Measurements from ENCODE around the gene CEP131. TPM values are rescaled to one million over a fixed set of nuclear protein-coding genes. Genes with fewer than 3 reads are reported as not detected.
"Not testable (repeated sequence)": the region's sequence is repeated elsewhere in the genome, so short reads cannot be mapped to it uniquely, and the experiment has no call there.

The CEP131 gene
- total RNA-seq, 1 donor from 2014 or later = 2.1 TPM

DNA sequence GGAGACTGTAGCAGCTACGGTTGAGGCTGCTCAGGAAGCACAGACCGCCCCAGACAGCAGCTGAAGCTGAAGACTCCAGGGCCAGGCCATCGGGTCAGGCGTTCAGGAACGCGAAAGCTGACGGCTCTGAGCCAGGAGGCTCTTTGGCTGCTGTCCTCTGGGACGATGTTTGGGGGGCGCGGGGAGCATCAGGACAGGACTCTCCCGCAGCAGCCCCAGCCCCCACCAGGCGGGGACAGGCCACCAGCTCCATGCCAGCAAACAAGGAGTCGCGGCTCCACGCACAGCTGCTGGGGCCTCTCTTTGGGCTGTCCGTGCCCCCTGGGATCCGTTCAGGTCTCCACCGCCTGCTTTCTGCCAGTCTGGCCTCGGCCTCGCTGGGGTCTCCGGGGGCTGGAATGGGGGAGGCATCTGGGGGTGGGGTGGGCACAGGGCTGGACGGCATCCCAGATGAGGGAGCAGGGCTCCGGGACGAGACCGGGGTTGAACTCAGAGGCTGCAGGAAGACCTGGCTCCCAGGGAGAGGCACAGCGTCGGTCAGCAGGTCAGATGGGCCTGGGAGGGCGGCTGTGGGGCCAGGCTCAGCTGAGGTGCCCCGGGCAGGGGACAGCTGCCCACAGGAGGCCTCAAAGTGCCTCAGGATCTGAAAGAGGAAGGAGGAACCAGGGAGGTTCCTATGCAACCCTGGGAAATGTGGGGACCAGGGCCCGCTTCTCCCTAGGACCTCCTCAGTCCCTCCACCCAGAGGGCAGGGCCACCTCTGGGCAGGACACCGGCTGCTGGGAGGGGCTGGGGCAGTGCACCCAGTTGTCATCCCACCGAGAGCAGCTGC is 6.3 kb upstream of the CEP131 start:
- peak; percentile 10 for ATAC-seq

DNA sequence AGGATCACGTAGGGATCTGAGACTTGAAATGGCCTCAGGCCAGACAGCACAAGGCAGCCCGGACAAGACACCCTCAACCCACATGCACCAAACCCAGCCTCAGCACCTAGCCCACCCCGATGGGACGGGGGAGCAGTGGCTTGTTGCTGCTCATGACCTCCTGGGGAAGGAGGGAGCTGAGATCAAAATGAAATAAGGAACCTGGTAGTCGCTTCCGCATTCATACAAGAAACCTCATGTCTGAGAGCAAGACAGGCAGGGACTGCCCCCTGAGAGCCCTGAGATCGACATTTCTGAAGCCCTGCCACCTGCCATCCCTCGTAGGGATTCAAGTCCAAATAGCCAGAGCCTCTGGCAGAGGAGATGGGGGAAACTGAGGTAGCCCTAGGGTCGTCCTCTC is 5.7 kb upstream of the CEP131 start:
- no peak for ATAC-seq

More for the DNA sequence above, 6.3 kb upstream of the CEP131 start:
- DNase-seq (ENCODE audit: low spot score) = no peak

GRCh38 chr17:81227630-81228029 is 4.9 kb upstream of the CEP131 start:
- DNase-seq (ENCODE audit: low spot score); ATAC-seq: not testable (repeated sequence)

More for the DNA sequence above, 5.7 kb upstream of the CEP131 start:
- no peak for DNase-seq (ENCODE audit: low spot score)

DNA sequence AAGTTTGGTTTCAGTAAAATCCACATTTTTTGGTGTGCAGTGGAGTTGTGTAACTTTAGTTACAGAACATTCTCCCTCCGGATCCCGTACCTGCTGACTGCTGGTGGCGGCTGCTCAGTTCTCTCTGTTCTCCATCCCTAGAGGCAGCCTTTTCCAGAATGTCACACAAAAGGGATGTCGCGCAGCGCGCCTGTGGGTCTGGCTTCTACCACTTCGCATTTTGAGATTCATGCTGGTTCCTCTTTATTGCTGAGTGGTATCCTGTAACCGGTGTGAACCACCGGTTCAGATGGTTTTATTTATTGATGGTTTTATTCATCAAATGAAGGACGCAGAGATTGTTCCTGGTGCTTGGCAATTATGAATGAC is 981 bp upstream of the CEP131 start:
- DNase-seq (ENCODE audit: low spot score) = no peak
- no peak for ATAC-seq

DNA sequence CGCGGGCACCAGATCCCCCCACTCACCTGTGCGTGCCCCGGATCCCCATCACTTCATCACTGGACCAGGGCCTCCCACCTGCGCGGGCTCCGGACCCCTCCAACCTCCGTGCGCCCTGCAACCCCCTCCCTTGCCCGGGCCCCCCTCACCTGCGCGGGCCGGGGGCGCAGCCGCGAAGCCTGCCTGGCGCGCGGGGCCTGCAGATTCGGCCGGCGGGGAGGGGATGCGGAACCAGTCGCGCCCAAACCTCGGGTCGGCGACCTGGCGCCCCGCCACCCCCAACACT is 202 bp downstream of the CEP131 start:
- no peak for DNase-seq (ENCODE audit: low spot score)
- ATAC-seq = no peak

DNA sequence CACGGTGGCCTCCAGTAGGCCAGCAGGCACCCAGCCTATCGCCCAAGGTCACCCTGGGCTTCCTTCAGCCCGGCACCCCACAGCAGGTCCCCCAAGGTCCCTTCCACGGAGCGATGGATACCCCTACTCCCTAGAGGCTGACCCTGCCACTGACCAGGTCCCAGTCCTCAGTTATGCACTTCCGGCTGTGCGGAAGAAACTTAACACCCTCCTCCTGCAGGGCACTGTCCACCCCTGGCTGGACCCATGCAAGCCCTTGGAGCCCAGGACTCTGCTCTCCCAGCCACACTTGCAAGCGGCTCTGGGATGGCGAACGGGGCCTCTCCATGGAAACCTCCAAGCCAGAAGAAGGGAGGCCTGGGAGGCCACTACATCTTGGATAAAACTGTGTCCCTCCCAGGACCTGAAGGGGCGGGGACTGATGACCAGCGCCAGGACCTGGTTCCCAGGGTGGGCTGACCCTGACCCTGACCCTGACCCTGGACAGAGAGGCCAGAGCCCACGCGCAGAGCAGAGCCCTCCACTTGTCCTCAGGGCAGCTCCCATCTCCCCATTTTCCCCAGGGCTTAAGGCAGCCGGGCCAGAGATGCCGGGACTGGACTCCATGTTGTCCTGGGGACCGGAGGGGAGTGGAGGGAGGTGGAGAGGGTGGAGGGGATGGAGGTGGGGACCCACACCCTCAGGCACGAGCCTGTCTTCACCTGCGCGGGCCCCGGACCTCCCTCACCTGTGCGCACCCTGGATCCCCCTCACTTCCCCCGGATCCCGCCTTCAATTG is 734 bp downstream of the CEP131 start:
- DNase-seq (ENCODE audit: low spot score) = no peak
- ATAC-seq = no peak

DNA sequence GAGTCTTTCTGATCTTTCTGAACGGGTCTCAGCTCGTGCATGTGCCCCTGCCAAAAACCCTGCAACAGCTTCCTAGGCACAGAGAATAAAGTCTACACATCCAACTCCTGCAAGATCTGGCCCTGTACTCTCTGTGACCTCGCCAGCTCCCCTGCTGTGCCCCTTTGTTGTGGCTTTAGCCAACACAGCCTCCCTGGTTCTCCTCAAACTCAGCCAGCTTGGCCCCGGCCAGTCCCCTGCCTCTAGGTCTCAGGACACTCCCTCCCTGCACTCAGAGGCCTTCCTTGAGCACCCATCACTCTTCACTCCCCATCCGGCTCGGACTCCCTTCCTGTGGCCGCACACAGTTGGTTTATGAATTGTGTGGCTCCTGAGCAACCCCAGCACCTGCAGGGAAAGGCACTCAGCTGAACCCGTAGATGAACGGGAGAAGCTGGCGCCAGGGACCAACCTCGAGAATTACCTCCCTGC is 1.4 kb downstream of the CEP131 start:
- DNase-seq (ENCODE audit: low spot score) = no peak
- ATAC-seq = no peak

DNA sequence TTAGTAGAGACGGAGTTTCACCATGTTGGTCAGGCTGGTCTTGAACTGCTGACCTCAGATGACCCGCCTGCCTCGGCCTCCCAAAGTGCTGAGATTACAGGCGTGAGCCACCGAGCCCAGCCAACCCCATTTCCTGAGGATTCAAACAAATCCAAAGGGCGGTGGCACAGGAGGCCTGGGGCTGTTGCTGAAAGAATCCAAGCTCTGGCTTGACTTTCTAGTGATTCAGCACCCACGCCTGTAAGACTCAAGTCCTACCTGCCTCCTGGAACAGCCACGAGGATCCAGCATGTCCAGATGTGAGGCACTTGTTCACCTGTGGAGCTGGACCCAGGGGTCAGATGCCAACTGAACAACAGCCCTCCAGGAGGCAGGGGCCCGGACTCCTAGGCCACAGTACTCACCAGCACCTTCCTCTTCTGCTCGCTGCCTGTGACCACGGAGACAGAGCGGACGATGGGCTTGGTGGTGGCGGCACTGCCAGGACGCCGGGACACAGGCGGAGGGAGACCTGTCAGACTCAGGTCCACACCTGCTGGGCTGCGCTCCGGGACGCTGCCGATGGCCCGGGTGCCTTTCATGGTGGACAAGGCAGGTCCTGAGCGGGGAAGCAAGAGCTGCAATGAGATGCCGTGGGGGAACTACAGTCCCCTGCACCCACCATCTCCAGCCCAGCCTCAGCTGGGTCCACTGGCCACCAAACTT is 3.1 kb downstream of the CEP131 start:
- DNase-seq (ENCODE audit: low spot score) = no peak
- no peak for ATAC-seq

- ATAC-seq (no peak), DNase-seq (ENCODE audit: low spot score) (no peak)
These were observed 3.8 kb downstream of the CEP131 start for GRCh38 chr17:81218991-81219390.

DNA sequence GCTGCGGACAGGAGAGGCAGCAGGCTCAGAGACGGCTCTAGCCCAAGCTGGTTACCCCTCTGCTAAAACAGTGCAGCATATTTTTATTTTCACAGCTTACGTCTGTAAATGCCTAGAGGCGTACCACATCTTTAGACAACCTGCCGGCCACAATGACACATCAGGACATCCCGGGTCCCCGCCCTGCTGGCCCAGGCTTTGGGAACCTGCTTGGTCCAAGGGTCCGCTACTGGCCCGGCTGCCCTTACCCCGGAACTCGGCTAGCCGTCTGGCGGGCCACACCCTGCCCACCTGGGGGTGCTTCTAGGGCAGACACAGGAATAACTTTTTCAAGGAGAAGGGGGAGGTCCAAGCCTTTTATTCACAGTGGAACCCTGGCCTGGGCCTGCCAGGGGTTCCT is 4.3 kb downstream of the CEP131 start:
- ATAC-seq = no peak
- no peak for DNase-seq (ENCODE audit: low spot score)

DNA sequence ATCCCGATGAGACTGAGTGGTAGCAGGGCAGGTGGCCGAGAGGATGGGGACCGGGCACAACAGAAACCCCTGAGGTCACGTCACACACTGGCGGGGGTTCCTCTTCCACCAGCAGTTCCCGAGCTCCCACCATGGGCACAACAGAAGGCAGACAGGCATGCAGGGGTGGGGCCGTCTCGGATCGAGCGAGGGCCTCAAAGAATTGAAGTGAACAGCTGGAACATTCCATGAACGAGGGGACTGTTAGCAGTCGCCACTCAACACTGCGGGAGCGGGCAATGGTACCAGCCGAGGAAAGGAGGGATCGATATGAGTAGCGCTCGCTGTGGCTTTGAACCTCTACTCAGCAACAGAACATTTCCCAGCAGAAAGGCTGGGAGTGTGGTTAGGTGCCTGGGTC is 5.3 kb downstream of the CEP131 start:
- no peak for DNase-seq (ENCODE audit: low spot score)
- ATAC-seq = no peak

DNA sequence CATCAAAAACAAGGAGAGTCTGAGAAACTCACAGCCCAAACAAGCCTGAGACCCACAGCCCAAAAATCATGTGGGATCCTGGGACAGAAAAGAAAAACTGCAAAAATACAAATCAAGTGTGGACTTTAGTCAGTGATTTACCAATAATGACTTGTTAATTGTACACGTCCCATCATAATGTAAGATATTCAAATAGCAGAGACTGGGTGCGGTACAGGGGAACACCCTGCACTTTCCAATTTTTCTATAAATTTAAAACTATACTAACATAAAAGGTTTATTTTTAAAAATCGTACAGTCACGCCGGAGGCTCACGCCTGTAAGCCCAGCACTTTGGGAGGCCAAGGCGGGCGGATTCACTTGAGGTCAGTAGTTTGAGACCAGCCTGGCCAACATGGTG is 8.8 kb downstream of the CEP131 start:
- no peak for ATAC-seq

DNA sequence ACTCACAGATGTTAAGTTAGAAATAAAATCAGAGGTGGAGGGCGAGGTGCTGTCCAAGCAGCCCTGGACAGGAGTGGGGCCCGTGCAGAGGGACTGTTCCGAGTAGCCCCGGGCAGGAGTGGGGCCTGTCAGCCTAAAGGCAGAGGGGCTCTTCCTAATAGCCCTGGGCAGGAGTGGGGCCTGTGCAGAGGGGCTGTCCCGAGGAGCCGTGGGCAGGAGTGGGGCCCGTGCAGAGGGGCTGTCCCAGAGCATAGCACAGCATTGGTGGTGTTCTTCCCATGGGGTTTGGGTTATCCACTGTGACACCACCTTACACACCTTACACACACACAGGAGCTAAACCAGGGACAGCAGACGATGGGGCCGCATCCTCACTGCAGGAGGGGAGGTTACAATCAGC is 10.4 kb downstream of the CEP131 start:
- ATAC-seq (no peak), DNase-seq (ENCODE audit: low spot score) (no peak)

More for the DNA sequence above, 8.8 kb downstream of the CEP131 start:
- DNase-seq (ENCODE audit: low spot score) = no peak

DNA sequence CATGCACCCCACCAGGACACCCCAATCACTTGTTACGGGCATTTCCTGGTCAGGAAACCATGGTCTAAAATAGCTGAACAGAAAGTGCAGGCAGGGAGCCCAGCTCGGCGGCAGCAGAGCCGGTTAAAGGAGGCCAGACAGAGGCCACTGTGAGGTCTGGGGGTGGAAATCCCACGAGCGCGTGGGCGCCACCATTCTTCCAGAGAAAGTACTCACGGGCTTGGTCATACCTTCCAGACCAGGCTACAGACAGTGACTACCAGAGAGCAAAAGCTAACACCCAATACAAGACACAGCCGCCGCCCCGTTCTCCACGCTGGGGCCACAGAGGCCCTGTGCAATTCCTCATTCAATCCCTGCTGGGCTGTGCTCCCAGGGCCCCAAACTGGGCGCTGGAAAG is 11.9 kb downstream of the CEP131 start:
- DNase-seq (ENCODE audit: low spot score) (no peak), ATAC-seq (no peak)

DNA sequence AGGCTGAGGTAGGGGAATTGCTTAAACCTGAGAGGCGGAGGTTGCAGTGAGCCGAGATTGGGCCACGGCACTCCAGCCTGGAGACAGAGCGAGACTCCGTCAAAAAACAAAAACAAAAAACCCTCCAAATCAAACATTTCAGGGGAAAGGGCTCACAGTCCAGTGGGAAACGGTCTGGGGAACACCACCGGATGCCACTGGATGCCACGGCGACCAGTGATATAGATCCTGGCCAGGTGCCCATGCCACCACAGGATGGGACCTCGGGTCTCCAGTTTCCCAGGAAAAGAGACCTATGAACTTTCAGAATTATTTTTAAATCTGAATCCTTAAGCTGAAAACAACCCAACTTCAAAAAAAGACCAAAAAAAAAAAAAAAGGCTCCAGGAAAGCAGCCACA is 12.3 kb downstream of the CEP131 start:
- DNase-seq (ENCODE audit: low spot score) = no peak
- no peak for ATAC-seq

DNA sequence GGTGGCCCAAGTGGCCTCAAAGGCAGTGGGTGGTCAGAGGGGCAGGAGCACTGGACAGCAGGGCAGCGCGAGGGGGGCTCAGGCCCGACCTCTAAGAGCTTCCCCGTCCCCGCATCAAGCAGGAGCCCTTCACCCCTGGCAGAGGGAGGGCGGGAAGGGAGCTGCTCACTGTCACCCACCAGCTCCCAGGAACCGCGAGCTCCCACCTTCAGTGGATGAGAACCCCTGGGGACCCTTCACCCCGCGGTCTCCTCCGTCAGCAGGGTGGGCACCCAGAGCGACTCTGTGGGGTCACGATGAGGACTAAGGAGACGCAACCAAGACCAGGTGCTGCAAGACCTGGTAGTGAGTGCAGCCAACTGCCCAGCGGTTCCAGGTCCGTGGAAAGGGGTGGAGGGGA is 13.6 kb downstream of the CEP131 start:
- DNase-seq (ENCODE audit: low spot score) (no peak), ATAC-seq (no peak)

GRCh38 chr17:81208651-81209050 is 14.1 kb downstream of the CEP131 start:
- DNase-seq (ENCODE audit: low spot score) (no peak), ATAC-seq (no peak)

DNA sequence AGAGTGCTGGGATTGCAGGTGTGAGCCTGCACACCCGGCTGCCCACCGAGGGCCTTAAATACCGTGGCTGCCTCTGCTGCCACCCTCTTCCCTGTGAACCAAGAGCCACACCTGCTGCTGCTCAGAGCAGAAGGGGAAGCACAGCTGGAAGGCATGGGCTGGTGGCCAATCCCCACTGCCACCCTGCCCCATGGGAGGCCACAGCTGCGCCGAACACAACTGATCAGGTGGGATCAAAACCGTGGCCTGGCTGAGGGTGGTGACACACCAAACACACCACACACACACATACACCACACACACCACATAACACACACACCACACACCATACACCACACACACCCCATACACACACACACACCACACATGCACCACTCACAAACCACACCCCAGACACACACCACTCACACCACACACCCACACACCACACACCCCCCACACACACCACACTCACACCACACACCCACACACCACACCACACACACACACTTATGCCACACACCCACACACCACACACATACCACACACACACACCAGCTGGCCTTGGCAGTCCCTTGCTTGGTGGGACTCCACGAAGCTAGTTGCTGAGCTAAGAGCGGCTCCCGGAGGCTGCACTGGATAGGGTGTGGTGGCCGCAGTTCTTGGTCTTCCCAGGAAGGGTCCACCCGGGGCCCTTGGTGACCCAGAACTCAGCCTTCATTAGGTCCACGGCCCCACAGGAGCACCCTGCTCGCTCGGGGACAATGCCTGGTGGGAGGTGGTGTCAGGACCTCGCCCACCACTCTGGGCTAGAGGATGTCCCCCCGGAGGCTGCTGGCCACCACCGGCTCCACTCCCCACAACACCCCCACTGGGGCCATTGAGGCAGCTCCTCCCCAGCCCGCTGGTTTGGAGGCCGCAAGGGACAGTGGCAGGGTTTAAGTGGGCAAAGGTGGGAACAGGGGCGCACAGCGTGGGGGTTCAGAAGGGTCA is 14.9 kb downstream of the CEP131 start:
- no peak for ATAC-seq
- DNase-seq (ENCODE audit: low spot score) = no peak

- ATAC-seq (no peak), DNase-seq (ENCODE audit: low spot score) (no peak)
These were observed 16.1 kb downstream of the CEP131 start for GRCh38 chr17:81206657-81207056.

GRCh38 chr17:81206166-81206565 is 16.6 kb downstream of the CEP131 start:
- DNase-seq (ENCODE audit: low spot score) (no peak), ATAC-seq (no peak)

DNA sequence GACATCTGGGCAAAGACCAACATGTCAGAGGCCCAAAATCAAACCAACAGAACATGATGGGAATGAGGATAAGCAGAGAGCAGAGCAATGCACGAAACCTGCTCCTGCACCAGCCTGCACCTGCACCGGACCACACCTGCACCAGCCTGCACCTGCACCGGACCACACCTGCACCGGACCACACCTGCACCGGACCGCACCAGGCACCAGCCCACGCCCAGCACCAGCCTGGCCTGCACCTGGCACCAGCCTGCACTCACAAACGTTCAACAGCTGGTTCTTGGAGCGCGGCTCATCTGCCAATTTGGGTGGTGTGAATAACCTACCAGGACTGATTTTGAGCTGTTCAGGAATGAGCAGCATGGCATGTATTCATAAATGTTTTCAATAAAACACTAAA is 18.2 kb downstream of the CEP131 start:
- no peak for DNase-seq (ENCODE audit: low spot score)
- ATAC-seq = no peak
